GM12874 (cell line): ENCODE results near the gene TP53I3.

ENCODE experiments used
- CTCF ChIP-seq: IDR thresholded peaks from 2 replicates; pipeline ENCODE4 v1.5.1; 2011; ENCODE audit warnings: low read depth, mild to moderate bottlenecking, control low read depth, low read length, moderate library complexity; ENCODE audit not compliant: insufficient read depth

Gene TP53I3

GRCh38 chr2:24086241-24086640 lies 1.6 kb upstream of the TP53I3 start:
- no peak for TF ChIP-seq CTCF

- TF ChIP-seq CTCF = no peak
Observed at GRCh38 chr2:24085200-24085489, 511 bp upstream of the TP53I3 start.

GRCh38 chr2:24083567-24084385 lies 858 bp downstream of the TP53I3 start:
- no peak for TF ChIP-seq CTCF

- no peak for TF ChIP-seq CTCF
Observed at GRCh38 chr2:24082787-24083566, 1.7 kb downstream of the TP53I3 start.

GRCh38 chr2:24080701-24081100 lies 3.9 kb downstream of the TP53I3 start:
- no peak for TF ChIP-seq CTCF

- no peak for TF ChIP-seq CTCF
Observed at GRCh38 chr2:24077879-24078278, 6.8 kb downstream of the TP53I3 start.

- TF ChIP-seq CTCF = no peak
Observed at GRCh38 chr2:24077535-24077877, 7.1 kb downstream of the TP53I3 start.
